Measurements from ENCODE around the gene ARHGAP26. TPM values are rescaled to one million over a fixed set of nuclear protein-coding genes. Genes with fewer than 3 reads are reported as not detected.

The ARHGAP26 gene
- total RNA-seq, 1 experiment from 2014 or later: 65.5 TPM

DNA sequence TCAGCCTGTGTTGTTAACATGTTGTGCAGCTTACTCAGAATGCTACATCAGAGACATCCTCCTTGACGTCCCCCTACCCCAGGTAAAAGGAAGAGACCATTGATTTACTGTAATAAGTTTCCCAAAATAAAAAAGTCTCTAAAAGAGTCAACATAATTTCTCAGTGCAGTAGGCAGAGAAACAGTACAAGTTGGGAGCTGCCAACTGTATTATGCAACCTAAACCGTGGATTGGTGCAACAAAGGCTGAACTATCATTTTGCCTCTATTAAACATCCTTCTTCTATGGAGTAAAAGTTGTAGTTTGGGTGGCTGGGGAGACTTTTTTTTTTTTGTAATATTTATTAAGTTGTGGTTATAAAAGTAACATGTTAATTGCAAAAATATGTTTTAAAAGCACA lies 425.3 kb downstream of the ARHGAP26 start:
- DNase-seq (ENCODE audit: low read depth, low spot score): no peak
- no peaks in the 10 kb centered on the region for H3K36me3 ChIP-seq (ENCODE audit: control insufficient read depth, insufficient read depth, low read length)
- no peak overlapping the region for H3K27ac ChIP-seq (ENCODE audit: low read length)
- H3K9me3 ChIP-seq (ENCODE audit: control insufficient read depth, insufficient read depth, low read depth, low read length): peaks cover 8% of the 10 kb centered on the region
- POLR2A ChIA-PET: no interaction called here
- CTCF ChIA-PET: no interaction called here
- no peaks in the 10 kb centered on the region for H3K27me3 ChIP-seq (ENCODE audit: control insufficient read depth, insufficient read depth, low read length)
- no peak overlapping the region for H3K4me3 ChIP-seq (ENCODE audit: low read depth in 2 of 2, low read length in 2 of 2)
- H3K4me1 ChIP-seq (ENCODE audit: control insufficient read depth, insufficient read depth, low read length): no peaks in the 10 kb centered on the region
- no TSS peak for BruUV-seq (replicated peaks)
- TF ChIP-seq TCF7L2 (IDR thresholded peaks at IDR 0.05; ENCODE audit: low read depth, low read length): no peak
- no peak for TF ChIP-seq POLR2AphosphoS5 (IDR thresholded peaks at IDR 0.05; ENCODE audit: low read depth, low read length)
- TF ChIP-seq REST (IDR thresholded peaks at IDR 0.05; ENCODE audit: insufficient read depth in 1 of 2, low read depth in 2 of 2, low read length in 1 of 2): no peak
- TF ChIP-seq, protein P1, sequence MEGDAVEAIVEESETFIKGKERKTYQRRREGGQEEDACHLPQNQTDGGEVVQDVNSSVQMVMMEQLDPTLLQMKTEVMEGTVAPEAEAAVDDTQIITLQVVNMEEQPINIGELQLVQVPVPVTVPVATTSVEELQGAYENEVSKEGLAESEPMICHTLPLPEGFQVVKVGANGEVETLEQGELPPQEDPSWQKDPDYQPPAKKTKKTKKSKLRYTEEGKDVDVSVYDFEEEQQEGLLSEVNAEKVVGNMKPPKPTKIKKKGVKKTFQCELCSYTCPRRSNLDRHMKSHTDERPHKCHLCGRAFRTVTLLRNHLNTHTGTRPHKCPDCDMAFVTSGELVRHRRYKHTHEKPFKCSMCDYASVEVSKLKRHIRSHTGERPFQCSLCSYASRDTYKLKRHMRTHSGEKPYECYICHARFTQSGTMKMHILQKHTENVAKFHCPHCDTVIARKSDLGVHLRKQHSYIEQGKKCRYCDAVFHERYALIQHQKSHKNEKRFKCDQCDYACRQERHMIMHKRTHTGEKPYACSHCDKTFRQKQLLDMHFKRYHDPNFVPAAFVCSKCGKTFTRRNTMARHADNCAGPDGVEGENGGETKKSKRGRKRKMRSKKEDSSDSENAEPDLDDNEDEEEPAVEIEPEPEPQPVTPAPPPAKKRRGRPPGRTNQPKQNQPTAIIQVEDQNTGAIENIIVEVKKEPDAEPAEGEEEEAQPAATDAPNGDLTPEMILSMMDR (IDR thresholded peaks at IDR 0.05): no peak
- no peak for TF ChIP-seq SIN3A (IDR thresholded peaks at IDR 0.05; ENCODE audit: borderline replicate concordance, insufficient read depth, low read depth, low read length)
- in situ Hi-C loops (cut with HindIII; ENCODE audit: low pct_unique_long_range_greater_than_20kb, low sequenced_read_pairs) (no loop called here), intact Hi-C loops (cut with micrococcal nuclease; ENCODE audit: unreplicated experiment) (no loop called here)
- no peak for ATAC-seq

DNA sequence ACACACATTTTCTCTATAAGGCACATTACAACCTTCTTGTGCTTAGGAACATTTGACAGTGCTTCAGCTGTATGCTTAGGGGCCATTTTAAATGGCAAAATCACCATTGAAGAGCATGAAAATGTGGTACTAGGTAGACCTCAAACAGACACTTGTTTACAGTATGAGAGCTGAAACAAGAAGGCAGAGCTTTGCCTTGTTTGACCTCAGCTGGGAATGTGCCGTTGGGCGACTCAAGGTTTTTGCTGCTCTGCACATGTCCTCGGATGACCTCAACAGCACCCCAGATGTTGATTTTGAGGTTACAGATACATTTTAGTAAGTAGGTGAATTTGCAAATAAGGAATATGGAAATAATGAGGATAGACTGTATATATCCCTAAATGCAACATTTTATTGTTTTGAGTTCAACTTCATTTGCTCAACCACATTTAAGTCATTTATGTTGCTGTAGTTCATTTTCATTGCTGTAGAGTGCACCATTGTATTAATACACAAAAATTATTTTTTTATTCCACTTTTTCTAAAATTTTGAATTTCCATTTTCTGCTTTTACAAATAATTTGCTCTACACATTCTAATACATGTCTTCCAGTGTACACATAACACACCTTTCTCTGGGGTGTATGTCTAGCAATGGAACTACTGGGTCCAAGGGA lies 426.6 kb downstream of the ARHGAP26 start:
- in situ Hi-C loops (cut with HindIII; ENCODE audit: low pct_unique_long_range_greater_than_20kb, low sequenced_read_pairs) (no loop called here), intact Hi-C loops (cut with micrococcal nuclease; ENCODE audit: unreplicated experiment) (no loop called here)
- TF ChIP-seq POLR2AphosphoS5 (IDR thresholded peaks at IDR 0.05; ENCODE audit: low read depth, low read length): no peak
- no peak for TF ChIP-seq TCF7L2 (IDR thresholded peaks at IDR 0.05; ENCODE audit: low read depth, low read length)

GRCh38 chr5:143197260-143197656 lies 427.1 kb downstream of the ARHGAP26 start:
- intact Hi-C loops (cut with micrococcal nuclease; ENCODE audit: unreplicated experiment): no loop called here
- H3K27me3 ChIP-seq (ENCODE audit: control insufficient read depth, insufficient read depth, low read length): no peaks in the 10 kb centered on the region
- no peak for TF ChIP-seq POLR2AphosphoS5 (IDR thresholded peaks at IDR 0.05; ENCODE audit: low read depth, low read length)
- TF ChIP-seq, protein P1 (IDR thresholded peaks at IDR 0.05): no peak
- TF ChIP-seq SIN3A (IDR thresholded peaks at IDR 0.05; ENCODE audit: borderline replicate concordance, insufficient read depth, low read depth, low read length): no peak
- ChIA-PET CTCF (no interaction called here), POLR2A (no interaction called here)
- BruUV-seq (replicated peaks): no TSS peak
- H3K36me3 ChIP-seq (ENCODE audit: control insufficient read depth, insufficient read depth, low read length): no peaks in the 10 kb centered on the region
- DNase-seq (ENCODE audit: low read depth, low spot score) (no peak), ATAC-seq (no peak)
- in situ Hi-C loops (cut with HindIII; ENCODE audit: low pct_unique_long_range_greater_than_20kb, low sequenced_read_pairs): no loop called here
- H3K27ac ChIP-seq (ENCODE audit: low read length): no peak overlapping the region
- peaks cover 8% of the 10 kb centered on the region for H3K9me3 ChIP-seq (ENCODE audit: control insufficient read depth, insufficient read depth, low read depth, low read length)
- H3K4me1 ChIP-seq (ENCODE audit: control insufficient read depth, insufficient read depth, low read length): no peaks in the 10 kb centered on the region
- H3K4me3 ChIP-seq (ENCODE audit: low read depth in 2 of 2, low read length in 2 of 2): no peak overlapping the region

More for the DNA sequence above, 426.6 kb downstream of the ARHGAP26 start:
- Histone ChIP-seq H3K4me3 (ENCODE audit: low read depth in 2 of 2, low read length in 2 of 2) (no peak overlapping the region), H3K27ac (ENCODE audit: low read length) (no peak overlapping the region), H3K4me1 (ENCODE audit: control insufficient read depth, insufficient read depth, low read length) (no peaks in the 10 kb centered on the region), H3K27me3 (ENCODE audit: control insufficient read depth, insufficient read depth, low read length) (no peaks in the 10 kb centered on the region), H3K9me3 (ENCODE audit: control insufficient read depth, insufficient read depth, low read depth, low read length) (peaks cover 8% of the 10 kb centered on the region), H3K36me3 (ENCODE audit: control insufficient read depth, insufficient read depth, low read length) (no peaks in the 10 kb centered on the region)
- no TSS peak for BruUV-seq (replicated peaks)
- ATAC-seq (no peak), DNase-seq (ENCODE audit: low read depth, low spot score) (no peak)
- ChIA-PET POLR2A (no interaction called here), CTCF (no interaction called here)
